ENCODE measurements around the gene ITGA2B.

GRCh38 chr17:44389723-44390202 is 314 bp upstream of the ITGA2B start:
- TF ChIP-seq CTCF (conservative IDR thresholded peaks at IDR 0.05 in 1 of 2, IDR thresholded peaks at IDR 0.05 in 1 of 2; ENCODE audit: low read depth in 1 of 2, low read length in 2 of 2) (no peak), EZH2 (IDR thresholded peaks at IDR 0.05; ENCODE audit: low read length, missing control alignments) (no peak)
